ENCODE measurements around the gene MT4. TPM values are rescaled to one million over a fixed set of nuclear protein-coding genes. Genes with fewer than 3 reads are reported as not detected.

MT4 gene
- total RNA-seq, 1 donor from 2014 or later: 76.2 TPM

- DNase-seq: no peak
Observed at GRCh38 chr16:56605475-56605874, 40.6 kb downstream of the MT4 start.

- DNase-seq: peak; percentile 51
Observed at GRCh38 chr16:56606071-56606475, 41.2 kb downstream of the MT4 start.

- DNase-seq: peak; percentile 90
Observed at GRCh38 chr16:56606476-56607108, 41.7 kb downstream of the MT4 start.

- DNase-seq: peak; percentile 88
Observed at GRCh38 chr16:56607109-56607618, 42.3 kb downstream of the MT4 start.

GRCh38 chr16:56607675-56608042 lies 42.8 kb downstream of the MT4 start:
- no peak for DNase-seq

- peak; percentile 92 for DNase-seq
Observed at GRCh38 chr16:56608043-56608875, 43.4 kb downstream of the MT4 start, which contains the start of gene MT2A. MT2A (plus strand) TSS chr16:56608584; CDS start chr16:56608656, 72 bp downstream.

GRCh38 chr16:56608876-56609462 lies 44.1 kb downstream of the MT4 start:
- DNase-seq: no peak

GRCh38 chr16:56609463-56609921 lies 44.6 kb downstream of the MT4 start:
- DNase-seq: peak; percentile 86

- DNase-seq: peak; percentile 56
Observed at GRCh38 chr16:56610017-56610608, 45.2 kb downstream of the MT4 start.

GRCh38 chr16:56610609-56611111 lies 45.8 kb downstream of the MT4 start:
- peak; percentile 46 for DNase-seq

GRCh38 chr16:56611281-56611833 lies 46.5 kb downstream of the MT4 start:
- DNase-seq: peak; percentile 8

GRCh38 chr16:56613706-56614105 lies 48.8 kb downstream of the MT4 start:
- DNase-seq: no peak

- DNase-seq: no peak
Observed at GRCh38 chr16:56614549-56614991, 49.7 kb downstream of the MT4 start.

GRCh38 chr16:56615353-56615752 lies 50.5 kb downstream of the MT4 start:
- DNase-seq: no peak

GRCh38 chr16:56616608-56617211 lies 51.8 kb downstream of the MT4 start:
- no peak for DNase-seq

- DNase-seq: peak; percentile 58
Observed at GRCh38 chr16:56617212-56618085, 52.6 kb downstream of the MT4 start.

GRCh38 chr16:56618138-56618537 lies 53.3 kb downstream of the MT4 start:
- no peak for DNase-seq

Measured in skin of body (tissue), 2 donors.